Loucy (cell line): ENCODE data around the gene MTR.

Experiments used
- H2AFZ ChIP-seq: fragments of 200-600 bp; sonication (generic); 2 replicates; pipeline ENCODE4 v1.6.0; 2016; ENCODE audit warnings: antibody characterized with exemption, mild to moderate bottlenecking, low read length, moderate library complexity
- H3F3A ChIP-seq: fragments of 200-600 bp; 2 replicates; pipeline ENCODE4 v1.6.0; 2016; ENCODE audit warnings: antibody characterized with exemption, low read depth, mild to moderate bottlenecking
- H3K27me3 ChIP-seq: fragments of 200-600 bp; sonication (generic); 2 replicates; pipeline ENCODE4 v1.6.1; 2014; ENCODE audit warnings: low read length, mild to moderate bottlenecking; ENCODE audit not compliant: insufficient read depth, poor library complexity, severe bottlenecking
- H3K36me3 ChIP-seq: fragments of 200-600 bp; sonication (generic); 2 replicates; pipeline ENCODE4 v1.6.1; 2016; ENCODE audit warnings: low read length; ENCODE audit not compliant: insufficient read depth
- H3K4me1 ChIP-seq: fragments of 200-600 bp; sonication (generic); 2 replicates; pipeline ENCODE4 v1.5.1; 2014; ENCODE audit warnings: low read length, mild to moderate bottlenecking; ENCODE audit not compliant: insufficient read depth, poor library complexity, severe bottlenecking
- H3K4me2 ChIP-seq: fragments of 200-600 bp; sonication (generic); 2 replicates; pipeline ENCODE4 v1.6.0; 2014; ENCODE audit warnings: antibody characterized with exemption, low read length, low read depth, mild to moderate bottlenecking; ENCODE audit not compliant: poor library complexity, severe bottlenecking
- H3K4me3 ChIP-seq: fragments of 200-600 bp; sonication (generic); 2 replicates; pipeline ENCODE4 v1.5.1; 2014; ENCODE audit warnings: low read length, mild to moderate bottlenecking, mixed read lengths; ENCODE audit not compliant: poor library complexity, severe bottlenecking
- H3K79me2 ChIP-seq: fragments of 200-600 bp; sonication (generic); 2 replicates; pipeline ENCODE4 v1.6.1; 2014; ENCODE audit warnings: low read length; ENCODE audit not compliant: insufficient read depth
- H3K9ac ChIP-seq: fragments of 200-600 bp; sonication (generic); 2 replicates; pipeline ENCODE4 v1.6.0; 2014; ENCODE audit warnings: mild to moderate bottlenecking, low read depth, low read length, moderate library complexity; ENCODE audit not compliant: poor library complexity, severe bottlenecking
- H3K9me2 ChIP-seq: fragments of 200-600 bp; sonication (generic); replicated peaks from 2 replicates; pipeline ENCODE4 v1.6.1; 2016; ENCODE audit warnings: low read depth, low read length, mixed read lengths
- H3K9me3 ChIP-seq: fragments of 200-600 bp; sonication (generic); 2 replicates; pipeline ENCODE4 v1.6.1; 2014; ENCODE audit warnings: mild to moderate bottlenecking, antibody characterized with exemption, low read length, low read depth; ENCODE audit not compliant: insufficient read depth
- H4K20me1 ChIP-seq: fragments of 200-600 bp; sonication (generic); 2 replicates; pipeline ENCODE4 v1.6.0; 2014; ENCODE audit warnings: antibody characterized with exemption, low read length, mild to moderate bottlenecking; ENCODE audit not compliant: insufficient read depth, poor library complexity, severe bottlenecking
- CTCF ChIP-seq: fragments of 200-600 bp; sonication (generic); conservative IDR thresholded peaks from 2 replicates; pipeline ENCODE4 v1.5.1; 2014; ENCODE audit warnings: mild to moderate bottlenecking, antibody characterized with exemption, low read length
- EZH2phosphoT487 ChIP-seq: fragments of 200-600 bp; IDR thresholded peaks from 2 replicates; pipeline ENCODE4 v1.6.1; 2018; ENCODE audit warnings: antibody characterized with exemption, mild to moderate bottlenecking, moderate library complexity, borderline replicate concordance

Gene MTR

GRCh38 chr1:236925386-236925785 lies 130.3 kb downstream of the MTR start:
- Histone ChIP-seq H3K4me1 (no peaks in the 10 kb centered on the region), H3K9me3 (no peaks in the 10 kb centered on the region), H2AFZ (no peak overlapping the region), H3K4me3 (no peak overlapping the region), H3K4me2 (no peak overlapping the region), H3K9me2 (no peaks in the 10 kb centered on the region), H3K79me2 (no peaks in the 10 kb centered on the region), H3K36me3 (no peaks in the 10 kb centered on the region), H3K27me3 (no peaks in the 10 kb centered on the region), H3F3A (no peaks in the 10 kb centered on the region), H3K9ac (no peak overlapping the region), H4K20me1 (no peaks in the 10 kb centered on the region)
- no peak for TF ChIP-seq EZH2phosphoT487
- no peak for TF ChIP-seq CTCF

- Histone ChIP-seq H2AFZ (no peak overlapping the region), H3K79me2 (no peaks in the 10 kb centered on the region), H3K4me2 (no peak overlapping the region), H3K36me3 (no peaks in the 10 kb centered on the region), H3K4me1 (no peaks in the 10 kb centered on the region), H3K4me3 (no peak overlapping the region), H3K9me3 (no peaks in the 10 kb centered on the region), H3K9me2 (no peaks in the 10 kb centered on the region), H4K20me1 (no peaks in the 10 kb centered on the region), H3F3A (no peaks in the 10 kb centered on the region), H3K9ac (no peak overlapping the region), H3K27me3 (no peaks in the 10 kb centered on the region)
- TF ChIP-seq CTCF (no peak), EZH2phosphoT487 (no peak)
These were observed 135.4 kb downstream of the MTR start for GRCh38 chr1:236930503-236930902.

- Histone ChIP-seq H3K27me3 (no peaks in the 10 kb centered on the region), H3K9me2 (no peaks in the 10 kb centered on the region), H3F3A (no peaks in the 10 kb centered on the region), H3K9me3 (no peaks in the 10 kb centered on the region; the same call in 1 of the 2 replicates), H4K20me1 (no peaks in the 10 kb centered on the region), H3K4me2 (no peak overlapping the region), H3K36me3 (no peaks in the 10 kb centered on the region), H3K4me3 (no peak overlapping the region), H3K9ac (no peak overlapping the region), H2AFZ (no peak overlapping the region), H3K79me2 (no peaks in the 10 kb centered on the region), H3K4me1 (no peaks in the 10 kb centered on the region)
- TF ChIP-seq EZH2phosphoT487 = no peak
- no peak for TF ChIP-seq CTCF
These were observed 143.7 kb downstream of the MTR start for GRCh38 chr1:236938760-236939159.
